SK-N-SH treated with all-trans-retinoic acid at 6 μM for 48 hours (cell line): ENCODE data around the gene ARHGAP21.

Experiments
- ATAC-seq: fragments of 200-7000 bp; cut with Tn5 transposase; 3 replicates; pipeline ENCODE4 v1.9.1; 2020; ENCODE audit warnings: mild to moderate bottlenecking, moderate library complexity
- ARNTL ChIP-seq: fragments of 450-650 bp; formaldehyde crosslinking; IDR thresholded peaks from 2 replicates; pipeline ENCODE4 v1.5.0; 2020; ENCODE audit warnings: low read depth, mild to moderate bottlenecking, moderate library complexity, borderline replicate concordance
- BACH2 ChIP-seq: fragments of 250-450 bp; sonication (Bioruptor Pico); IDR thresholded peaks from 2 replicates; pipeline ENCODE4 v1.9.0; 2021; ENCODE audit warnings: mild to moderate bottlenecking, borderline replicate concordance
- CSDC2 ChIP-seq: fragments of 250-450 bp; sonication (Bioruptor Pico); IDR thresholded peaks from 2 replicates; pipeline ENCODE4 v1.5.0; 2020; ENCODE audit warnings: mild to moderate bottlenecking, moderate library complexity
- ESRRG ChIP-seq: fragments of 250-450 bp; sonication (Bioruptor Pico); IDR thresholded peaks from 2 replicates; pipeline ENCODE4 v1.6.1; 2021; ENCODE audit warnings: mild to moderate bottlenecking
- GLIS3 ChIP-seq: fragments of 250-450 bp; sonication (Bioruptor Pico); IDR thresholded peaks from 2 replicates; pipeline ENCODE4 v1.5.0; 2020; ENCODE audit warnings: mild to moderate bottlenecking, moderate library complexity
- ISL1 ChIP-seq: fragments of 250-450 bp; sonication (Bioruptor Pico); IDR thresholded peaks from 2 replicates; pipeline ENCODE4 v2.1.2; 2022; ENCODE audit warnings: mild to moderate bottlenecking, moderate library complexity
- OSR1 ChIP-seq: fragments of 250-450 bp; sonication (Bioruptor Pico); IDR thresholded peaks from 2 replicates; pipeline ENCODE4 v1.8.0; 2022; ENCODE audit warnings: moderate library complexity, mild to moderate bottlenecking, inconsistent platforms
- PPARA ChIP-seq: fragments of 250-450 bp; sonication (Bioruptor Pico); IDR thresholded peaks from 2 replicates; pipeline ENCODE4 v1.5.0; 2020; ENCODE audit warnings: mild to moderate bottlenecking, borderline replicate concordance
- SNAI2 ChIP-seq: fragments of 250-450 bp; sonication (Bioruptor Pico); IDR thresholded peaks from 2 replicates; pipeline ENCODE4 v1.5.0; 2020; ENCODE audit warnings: mild to moderate bottlenecking, moderate library complexity
- TOX ChIP-seq: fragments of 250-450 bp; sonication (Bioruptor Pico); IDR thresholded peaks from 2 replicates; pipeline ENCODE4 v1.8.0; 2021; ENCODE audit warnings: mild to moderate bottlenecking, moderate library complexity, borderline replicate concordance
- ZC3H10 ChIP-seq: fragments of 250-450 bp; sonication (Bioruptor Pico); IDR thresholded peaks from 2 replicates; pipeline ENCODE4 v1.5.1; 2021; ENCODE audit warnings: mild to moderate bottlenecking, moderate library complexity
- ZFP3 ChIP-seq: fragments of 250-450 bp; sonication (Bioruptor Pico); IDR thresholded peaks from 2 replicates; pipeline ENCODE4 v1.5.0; 2020; ENCODE audit warnings: mild to moderate bottlenecking, moderate library complexity
- ZFP30 ChIP-seq: fragments of 450-650 bp; formaldehyde crosslinking; IDR thresholded peaks from 2 replicates; pipeline ENCODE4 v1.5.0; 2022; ENCODE audit warnings: mild to moderate bottlenecking, moderate library complexity
- ZNF565 ChIP-seq: fragments of 450-650 bp; formaldehyde crosslinking; conservative IDR thresholded peaks from 2 replicates; pipeline ENCODE4 v1.5.0; 2020; ENCODE audit warnings: low read depth, mild to moderate bottlenecking, moderate library complexity
- ZNF70 ChIP-seq: fragments of 450-650 bp; formaldehyde crosslinking; IDR thresholded peaks from 2 replicates; pipeline ENCODE4 v1.5.0; 2020; ENCODE audit warnings: mild to moderate bottlenecking, moderate library complexity
- ZNF8 ChIP-seq: fragments of 450-650 bp; formaldehyde crosslinking; IDR thresholded peaks from 2 replicates; pipeline ENCODE4 v1.5.0; 2020; ENCODE audit warnings: mild to moderate bottlenecking, moderate library complexity
- TF ChIP-seq, protein P1 (sequence below): fragments of 250-450 bp; sonication (Bioruptor Pico); IDR thresholded peaks from 2 replicates; pipeline ENCODE4 v1.8.0; 2020; ENCODE audit warnings: mild to moderate bottlenecking, moderate library complexity, borderline replicate concordance
- TF ChIP-seq, protein P2 (sequence below): fragments of 250-450 bp; sonication (Bioruptor Pico); IDR thresholded peaks from 2 replicates; pipeline ENCODE4 v1.5.1; 2021; ENCODE audit warnings: mild to moderate bottlenecking, moderate library complexity
- TF ChIP-seq, protein P3 (sequence below): fragments of 250-450 bp; sonication (Bioruptor Pico); IDR thresholded peaks from 2 replicates; pipeline ENCODE4 v1.8.0; 2021; ENCODE audit warnings: low read depth, mild to moderate bottlenecking, moderate library complexity, borderline replicate concordance
- TF ChIP-seq, protein P4 (sequence below): fragments of 250-450 bp; sonication (Bioruptor Pico); IDR thresholded peaks from 2 replicates; pipeline ENCODE4 v1.5.1; 2020; ENCODE audit warnings: low read depth, mild to moderate bottlenecking, moderate library complexity
- TF ChIP-seq, protein P5 (sequence below): fragments of 250-450 bp; sonication (Bioruptor Pico); IDR thresholded peaks from 2 replicates; pipeline ENCODE4 v1.5.0; 2020; ENCODE audit warnings: mild to moderate bottlenecking, moderate library complexity

Gene ARHGAP21

DNA sequence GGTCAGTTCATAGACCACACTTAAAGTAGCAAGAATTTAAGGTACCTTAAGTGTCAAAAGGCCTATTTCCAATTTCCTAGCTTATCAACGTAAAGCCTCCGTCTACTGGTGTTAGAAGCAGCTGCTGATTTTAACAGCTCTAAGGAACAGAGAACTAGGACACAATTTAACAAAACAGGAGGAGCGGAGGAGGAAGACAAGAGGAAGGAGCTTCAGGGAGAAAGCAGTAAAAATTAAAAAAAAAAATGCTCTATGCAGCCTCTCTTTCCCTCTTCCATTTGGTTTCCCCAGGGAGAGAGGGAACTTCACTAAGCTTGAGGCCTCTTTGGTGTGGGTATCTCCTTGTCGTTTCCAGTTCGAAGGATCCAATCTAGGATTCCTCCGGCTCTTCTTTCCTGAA is 22.7 kb downstream of the ARHGAP21 start:
- TF ChIP-seq BACH2 (CRISPR knock-in tag) = no peak
- TF ChIP-seq ESRRG (CRISPR knock-in tag) = no peak
- no peak for TF ChIP-seq OSR1 (CRISPR knock-in tag)
- TF ChIP-seq, protein P1, sequence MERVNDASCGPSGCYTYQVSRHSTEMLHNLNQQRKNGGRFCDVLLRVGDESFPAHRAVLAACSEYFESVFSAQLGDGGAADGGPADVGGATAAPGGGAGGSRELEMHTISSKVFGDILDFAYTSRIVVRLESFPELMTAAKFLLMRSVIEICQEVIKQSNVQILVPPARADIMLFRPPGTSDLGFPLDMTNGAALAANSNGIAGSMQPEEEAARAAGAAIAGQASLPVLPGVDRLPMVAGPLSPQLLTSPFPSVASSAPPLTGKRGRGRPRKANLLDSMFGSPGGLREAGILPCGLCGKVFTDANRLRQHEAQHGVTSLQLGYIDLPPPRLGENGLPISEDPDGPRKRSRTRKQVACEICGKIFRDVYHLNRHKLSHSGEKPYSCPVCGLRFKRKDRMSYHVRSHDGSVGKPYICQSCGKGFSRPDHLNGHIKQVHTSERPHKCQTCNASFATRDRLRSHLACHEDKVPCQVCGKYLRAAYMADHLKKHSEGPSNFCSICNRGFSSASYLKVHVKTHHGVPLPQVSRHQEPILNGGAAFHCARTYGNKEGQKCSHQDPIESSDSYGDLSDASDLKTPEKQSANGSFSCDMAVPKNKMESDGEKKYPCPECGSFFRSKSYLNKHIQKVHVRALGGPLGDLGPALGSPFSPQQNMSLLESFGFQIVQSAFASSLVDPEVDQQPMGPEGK (CRISPR knock-in tag) = no peak
- TF ChIP-seq ZNF565 (CRISPR knock-in tag) = no peak

DNA sequence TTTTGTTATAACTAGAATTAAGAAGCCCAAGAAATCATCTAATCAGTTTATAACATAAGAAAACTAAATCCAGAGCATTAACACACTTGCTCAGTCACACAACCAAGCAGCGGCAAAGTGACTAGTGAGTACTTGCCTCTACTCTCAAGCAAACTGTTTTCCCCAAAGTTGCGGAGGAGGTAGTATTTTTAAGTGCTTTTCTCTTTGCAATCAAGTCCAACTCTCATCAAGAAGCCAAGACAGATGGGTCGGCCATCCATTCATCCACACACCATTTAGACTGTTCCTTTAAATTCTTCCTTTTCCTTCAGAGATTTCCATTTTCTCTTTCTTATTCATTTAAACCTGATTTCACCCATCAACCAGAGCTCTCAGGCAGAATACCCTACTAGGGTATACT is 25.4 kb downstream of the ARHGAP21 start:
- no peak for ATAC-seq
- TF ChIP-seq ESRRG (CRISPR knock-in tag) (no peak), ZNF565 (CRISPR knock-in tag) (no peak), TOX (CRISPR knock-in tag) (no peak), CSDC2 (CRISPR knock-in tag) (no peak), SNAI2 (no peak), ZNF70 (CRISPR knock-in tag) (no peak), ZFP30 (CRISPR knock-in tag) (no peak), ISL1 (CRISPR knock-in tag) (no peak), PPARA (no peak), ARNTL (CRISPR knock-in tag) (no peak), OSR1 (CRISPR knock-in tag) (no peak), BACH2 (CRISPR knock-in tag) (no peak), ZC3H10 (CRISPR knock-in tag) (no peak), ZFP3 (CRISPR knock-in tag) (no peak), ZNF8 (CRISPR knock-in tag) (no peak)
- TF ChIP-seq, protein P1 (CRISPR knock-in tag) = no peak
- TF ChIP-seq, protein P2, sequence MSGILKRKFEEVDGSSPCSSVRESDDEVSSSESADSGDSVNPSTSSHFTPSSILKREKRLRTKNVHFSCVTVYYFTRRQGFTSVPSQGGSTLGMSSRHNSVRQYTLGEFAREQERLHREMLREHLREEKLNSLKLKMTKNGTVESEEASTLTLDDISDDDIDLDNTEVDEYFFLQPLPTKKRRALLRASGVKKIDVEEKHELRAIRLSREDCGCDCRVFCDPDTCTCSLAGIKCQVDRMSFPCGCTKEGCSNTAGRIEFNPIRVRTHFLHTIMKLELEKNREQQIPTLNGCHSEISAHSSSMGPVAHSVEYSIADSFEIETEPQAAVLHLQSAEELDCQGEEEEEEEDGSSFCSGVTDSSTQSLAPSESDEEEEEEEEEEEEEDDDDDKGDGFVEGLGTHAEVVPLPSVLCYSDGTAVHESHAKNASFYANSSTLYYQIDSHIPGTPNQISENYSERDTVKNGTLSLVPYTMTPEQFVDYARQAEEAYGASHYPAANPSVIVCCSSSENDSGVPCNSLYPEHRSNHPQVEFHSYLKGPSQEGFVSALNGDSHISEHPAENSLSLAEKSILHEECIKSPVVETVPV (CRISPR knock-in tag) = no peak
- TF ChIP-seq, protein P3, sequence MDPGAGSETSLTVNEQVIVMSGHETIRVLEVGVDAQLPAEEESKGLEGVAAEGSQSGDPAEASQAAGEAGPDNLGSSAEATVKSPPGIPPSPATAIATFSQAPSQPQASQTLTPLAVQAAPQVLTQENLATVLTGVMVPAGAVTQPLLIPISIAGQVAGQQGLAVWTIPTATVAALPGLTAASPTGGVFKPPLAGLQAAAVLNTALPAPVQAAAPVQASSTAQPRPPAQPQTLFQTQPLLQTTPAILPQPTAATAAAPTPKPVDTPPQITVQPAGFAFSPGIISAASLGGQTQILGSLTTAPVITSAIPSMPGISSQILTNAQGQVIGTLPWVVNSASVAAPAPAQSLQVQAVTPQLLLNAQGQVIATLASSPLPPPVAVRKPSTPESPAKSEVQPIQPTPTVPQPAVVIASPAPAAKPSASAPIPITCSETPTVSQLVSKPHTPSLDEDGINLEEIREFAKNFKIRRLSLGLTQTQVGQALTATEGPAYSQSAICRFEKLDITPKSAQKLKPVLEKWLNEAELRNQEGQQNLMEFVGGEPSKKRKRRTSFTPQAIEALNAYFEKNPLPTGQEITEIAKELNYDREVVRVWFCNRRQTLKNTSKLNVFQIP = no peak
- TF ChIP-seq, protein P4, sequence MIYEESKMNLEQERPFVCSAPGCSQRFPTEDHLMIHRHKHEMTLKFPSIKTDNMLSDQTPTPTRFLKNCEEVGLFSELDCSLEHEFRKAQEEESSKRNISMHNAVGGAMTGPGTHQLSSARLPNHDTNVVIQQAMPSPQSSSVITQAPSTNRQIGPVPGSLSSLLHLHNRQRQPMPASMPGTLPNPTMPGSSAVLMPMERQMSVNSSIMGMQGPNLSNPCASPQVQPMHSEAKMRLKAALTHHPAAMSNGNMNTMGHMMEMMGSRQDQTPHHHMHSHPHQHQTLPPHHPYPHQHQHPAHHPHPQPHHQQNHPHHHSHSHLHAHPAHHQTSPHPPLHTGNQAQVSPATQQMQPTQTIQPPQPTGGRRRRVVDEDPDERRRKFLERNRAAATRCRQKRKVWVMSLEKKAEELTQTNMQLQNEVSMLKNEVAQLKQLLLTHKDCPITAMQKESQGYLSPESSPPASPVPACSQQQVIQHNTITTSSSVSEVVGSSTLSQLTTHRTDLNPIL = no peak
- TF ChIP-seq, protein P5, sequence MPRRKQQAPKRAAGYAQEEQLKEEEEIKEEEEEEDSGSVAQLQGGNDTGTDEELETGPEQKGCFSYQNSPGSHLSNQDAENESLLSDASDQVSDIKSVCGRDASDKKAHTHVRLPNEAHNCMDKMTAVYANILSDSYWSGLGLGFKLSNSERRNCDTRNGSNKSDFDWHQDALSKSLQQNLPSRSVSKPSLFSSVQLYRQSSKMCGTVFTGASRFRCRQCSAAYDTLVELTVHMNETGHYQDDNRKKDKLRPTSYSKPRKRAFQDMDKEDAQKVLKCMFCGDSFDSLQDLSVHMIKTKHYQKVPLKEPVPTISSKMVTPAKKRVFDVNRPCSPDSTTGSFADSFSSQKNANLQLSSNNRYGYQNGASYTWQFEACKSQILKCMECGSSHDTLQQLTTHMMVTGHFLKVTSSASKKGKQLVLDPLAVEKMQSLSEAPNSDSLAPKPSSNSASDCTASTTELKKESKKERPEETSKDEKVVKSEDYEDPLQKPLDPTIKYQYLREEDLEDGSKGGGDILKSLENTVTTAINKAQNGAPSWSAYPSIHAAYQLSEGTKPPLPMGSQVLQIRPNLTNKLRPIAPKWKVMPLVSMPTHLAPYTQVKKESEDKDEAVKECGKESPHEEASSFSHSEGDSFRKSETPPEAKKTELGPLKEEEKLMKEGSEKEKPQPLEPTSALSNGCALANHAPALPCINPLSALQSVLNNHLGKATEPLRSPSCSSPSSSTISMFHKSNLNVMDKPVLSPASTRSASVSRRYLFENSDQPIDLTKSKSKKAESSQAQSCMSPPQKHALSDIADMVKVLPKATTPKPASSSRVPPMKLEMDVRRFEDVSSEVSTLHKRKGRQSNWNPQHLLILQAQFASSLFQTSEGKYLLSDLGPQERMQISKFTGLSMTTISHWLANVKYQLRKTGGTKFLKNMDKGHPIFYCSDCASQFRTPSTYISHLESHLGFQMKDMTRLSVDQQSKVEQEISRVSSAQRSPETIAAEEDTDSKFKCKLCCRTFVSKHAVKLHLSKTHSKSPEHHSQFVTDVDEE (CRISPR knock-in tag) = no peak

More for the DNA sequence above, 22.7 kb downstream of the ARHGAP21 start:
- ATAC-seq = no peak

DNA sequence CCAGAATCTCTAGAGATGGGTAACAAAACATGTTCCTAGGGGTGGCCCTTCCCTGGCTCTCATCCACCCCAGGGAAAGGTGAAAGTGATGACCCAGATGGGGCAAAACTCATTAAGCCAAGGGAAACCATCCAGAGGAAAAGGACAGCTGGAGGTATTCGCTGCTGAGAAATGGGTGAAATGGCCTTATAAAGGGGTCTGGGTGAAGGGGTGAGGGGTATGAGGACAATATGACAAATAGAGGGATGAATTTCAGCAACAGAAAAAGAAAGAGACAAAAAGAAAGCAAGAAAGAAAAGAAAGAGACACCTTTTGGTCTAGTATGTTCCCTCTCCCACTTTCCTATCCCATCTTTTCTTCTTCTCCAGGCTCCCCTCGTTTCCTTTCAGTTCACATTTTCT is 26.6 kb downstream of the ARHGAP21 start:
- no peak for ATAC-seq

More for the DNA sequence above, 26.6 kb downstream of the ARHGAP21 start:
- TF ChIP-seq, protein P1 (CRISPR knock-in tag) = no peak
- TF ChIP-seq ARNTL (CRISPR knock-in tag) (no peak), ZC3H10 (CRISPR knock-in tag) (no peak), ESRRG (CRISPR knock-in tag) (no peak), GLIS3 (CRISPR knock-in tag) (no peak), OSR1 (CRISPR knock-in tag) (no peak)
